Kidney glomerular epithelial cell (primary cell): ENCODE measurements around the gene COQ8B.
"Not testable (repeated sequence)": the region's sequence is repeated elsewhere in the genome, so short reads cannot be mapped to it uniquely, and the experiment has no call there.

Source experiments
- DNase-seq: peaks from one replicate; lab custom pipeline; 2025; lab: John Stamatoyannopoulos, UW

The COQ8B gene

GRCh38 chr19:40716482-40717324 lies at the start of gene COQ8B, which contains the start of gene ITPKC:
TSS of gene COQ8B (minus strand) at chr19:40716886. CDS start at chr19:40714632, 2,254 bp downstream.
TSS of gene ITPKC (plus strand) at chr19:40717112. CDS start at chr19:40717136, 24 bp downstream.
- DNase-seq: peak; percentile 90

- not testable (repeated sequence) for DNase-seq
Measured at GRCh38 chr19:40766385-40766784, 49.7 kb upstream of the COQ8B start.

GRCh38 chr19:40763963-40764362 lies 47.3 kb upstream of the COQ8B start:
- no peak for DNase-seq

- no peak for DNase-seq
Measured at GRCh38 chr19:40763526-40763925, 46.8 kb upstream of the COQ8B start.

- no peak for DNase-seq
Measured at GRCh38 chr19:40762754-40763470, 46.2 kb upstream of the COQ8B start.

GRCh38 chr19:40759352-40759751 lies 42.7 kb upstream of the COQ8B start:
- no peak for DNase-seq

- no peak for DNase-seq
Measured at GRCh38 chr19:40758491-40758890, 41.8 kb upstream of the COQ8B start.

GRCh38 chr19:40756502-40757110 lies 39.9 kb upstream of the COQ8B start:
- DNase-seq: no peak

GRCh38 chr19:40755791-40756190 lies 39.1 kb upstream of the COQ8B start:
- no peak for DNase-seq

GRCh38 chr19:40755248-40755624 lies 38.5 kb upstream of the COQ8B start:
- no peak for DNase-seq

GRCh38 chr19:40754611-40755247 lies 38.0 kb upstream of the COQ8B start:
- no peak for DNase-seq

GRCh38 chr19:40752257-40752781 lies 35.6 kb upstream of the COQ8B start:
- no peak for DNase-seq

GRCh38 chr19:40750874-40751537 lies 34.3 kb upstream of the COQ8B start, which contains the start of gene SNRPA:
TSS of gene SNRPA (plus strand) at chr19:40751203. CDS start at chr19:40751409, 206 bp downstream.
- DNase-seq: peak; percentile 97

GRCh38 chr19:40750058-40750873 lies 33.6 kb upstream of the COQ8B start, which contains the start of gene ACTMAP:
TSS of gene ACTMAP (minus strand) at chr19:40750477. CDS start at chr19:40749803, 674 bp downstream.
- DNase-seq: peak; percentile 98

- no peak for DNase-seq
Measured at GRCh38 chr19:40747536-40747935, 30.9 kb upstream of the COQ8B start.

GRCh38 chr19:40745402-40745780 lies 28.7 kb upstream of the COQ8B start:
- peak; percentile 37 for DNase-seq

GRCh38 chr19:40744554-40745401 lies 28.1 kb upstream of the COQ8B start:
- no peak for DNase-seq

GRCh38 chr19:40743926-40744325 lies 27.2 kb upstream of the COQ8B start:
- no peak for DNase-seq

GRCh38 chr19:40742886-40743285 lies 26.2 kb upstream of the COQ8B start:
- no peak for DNase-seq
